VCaP (cell line): ENCODE results near the gene WWOX.

Source experiments
- H3K27ac ChIP-seq: fragments of 450-650 bp; 2 replicates; pipeline ENCODE4 v1.5.1; 2017
- TF ChIP-seq, protein P1 (sequence below): fragments of 450-650 bp; conservative IDR thresholded peaks from 2 replicates; pipeline ENCODE4 v1.5.1; 2017; ENCODE audit warnings: mild to moderate bottlenecking, moderate library complexity

WWOX gene

DNA sequence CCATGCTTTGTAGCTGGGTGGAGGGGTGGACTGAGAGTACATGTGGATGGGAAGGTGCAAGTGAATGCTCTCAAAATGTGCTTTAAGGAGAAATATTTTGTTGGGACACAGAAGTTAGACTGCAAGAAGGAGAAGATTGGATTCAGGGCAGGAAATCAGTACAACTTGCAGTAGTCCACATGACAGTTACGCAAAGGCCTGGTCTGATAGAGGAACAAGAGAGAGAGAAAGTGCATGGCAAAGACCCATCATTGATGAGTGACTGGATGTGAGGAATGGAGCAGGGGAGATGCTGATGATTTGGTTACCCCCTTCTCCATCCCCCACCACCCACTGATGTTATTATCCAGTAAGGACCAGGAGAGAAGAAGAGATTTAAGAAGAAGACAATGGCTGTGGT is 1028.3 kb downstream of the WWOX start:
- TF ChIP-seq, protein P1, sequence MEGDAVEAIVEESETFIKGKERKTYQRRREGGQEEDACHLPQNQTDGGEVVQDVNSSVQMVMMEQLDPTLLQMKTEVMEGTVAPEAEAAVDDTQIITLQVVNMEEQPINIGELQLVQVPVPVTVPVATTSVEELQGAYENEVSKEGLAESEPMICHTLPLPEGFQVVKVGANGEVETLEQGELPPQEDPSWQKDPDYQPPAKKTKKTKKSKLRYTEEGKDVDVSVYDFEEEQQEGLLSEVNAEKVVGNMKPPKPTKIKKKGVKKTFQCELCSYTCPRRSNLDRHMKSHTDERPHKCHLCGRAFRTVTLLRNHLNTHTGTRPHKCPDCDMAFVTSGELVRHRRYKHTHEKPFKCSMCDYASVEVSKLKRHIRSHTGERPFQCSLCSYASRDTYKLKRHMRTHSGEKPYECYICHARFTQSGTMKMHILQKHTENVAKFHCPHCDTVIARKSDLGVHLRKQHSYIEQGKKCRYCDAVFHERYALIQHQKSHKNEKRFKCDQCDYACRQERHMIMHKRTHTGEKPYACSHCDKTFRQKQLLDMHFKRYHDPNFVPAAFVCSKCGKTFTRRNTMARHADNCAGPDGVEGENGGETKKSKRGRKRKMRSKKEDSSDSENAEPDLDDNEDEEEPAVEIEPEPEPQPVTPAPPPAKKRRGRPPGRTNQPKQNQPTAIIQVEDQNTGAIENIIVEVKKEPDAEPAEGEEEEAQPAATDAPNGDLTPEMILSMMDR = no peak
- H3K27ac ChIP-seq = no peak overlapping the region

DNA sequence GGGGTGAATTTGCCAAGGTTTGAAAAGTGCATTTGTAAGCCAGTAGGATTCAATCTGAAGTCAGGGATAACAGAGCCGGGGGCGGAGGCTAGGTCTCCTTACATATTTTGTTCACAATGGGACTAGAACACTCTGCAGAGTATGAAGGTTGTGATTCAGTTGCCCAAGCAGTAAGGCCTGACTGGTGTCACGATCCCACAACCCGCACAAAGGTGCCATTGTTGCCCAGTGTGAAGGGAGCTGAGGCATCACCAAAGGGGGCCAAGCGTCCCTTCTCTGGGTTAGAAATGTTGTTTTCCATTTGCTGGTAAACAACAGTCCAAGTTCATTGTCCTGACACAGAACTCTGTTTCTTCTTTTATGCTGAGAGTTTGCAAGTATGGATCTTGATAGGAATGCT is 1029.3 kb downstream of the WWOX start:
- TF ChIP-seq, protein P1 = no peak
- no peak overlapping the region for H3K27ac ChIP-seq

DNA sequence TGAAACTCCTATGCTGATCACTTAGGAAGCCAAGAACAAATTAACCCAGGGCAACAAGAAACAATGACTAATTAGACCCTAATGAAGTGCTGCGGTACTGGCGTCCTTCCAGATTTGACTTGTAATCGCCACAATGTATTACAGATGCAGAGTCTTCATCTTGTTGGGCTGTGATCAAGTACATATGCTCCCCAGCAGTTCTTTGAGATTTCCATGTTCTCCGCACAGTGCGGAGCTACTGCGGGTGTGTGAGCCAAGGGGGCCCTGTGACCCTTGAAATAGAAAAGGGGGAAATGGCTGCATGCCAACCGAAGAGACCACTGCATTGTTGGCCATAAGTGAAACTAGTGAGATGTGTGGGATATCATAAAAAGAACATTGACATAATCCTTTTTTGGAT is 1031.2 kb downstream of the WWOX start:
- TF ChIP-seq, protein P1 = no peak

DNA sequence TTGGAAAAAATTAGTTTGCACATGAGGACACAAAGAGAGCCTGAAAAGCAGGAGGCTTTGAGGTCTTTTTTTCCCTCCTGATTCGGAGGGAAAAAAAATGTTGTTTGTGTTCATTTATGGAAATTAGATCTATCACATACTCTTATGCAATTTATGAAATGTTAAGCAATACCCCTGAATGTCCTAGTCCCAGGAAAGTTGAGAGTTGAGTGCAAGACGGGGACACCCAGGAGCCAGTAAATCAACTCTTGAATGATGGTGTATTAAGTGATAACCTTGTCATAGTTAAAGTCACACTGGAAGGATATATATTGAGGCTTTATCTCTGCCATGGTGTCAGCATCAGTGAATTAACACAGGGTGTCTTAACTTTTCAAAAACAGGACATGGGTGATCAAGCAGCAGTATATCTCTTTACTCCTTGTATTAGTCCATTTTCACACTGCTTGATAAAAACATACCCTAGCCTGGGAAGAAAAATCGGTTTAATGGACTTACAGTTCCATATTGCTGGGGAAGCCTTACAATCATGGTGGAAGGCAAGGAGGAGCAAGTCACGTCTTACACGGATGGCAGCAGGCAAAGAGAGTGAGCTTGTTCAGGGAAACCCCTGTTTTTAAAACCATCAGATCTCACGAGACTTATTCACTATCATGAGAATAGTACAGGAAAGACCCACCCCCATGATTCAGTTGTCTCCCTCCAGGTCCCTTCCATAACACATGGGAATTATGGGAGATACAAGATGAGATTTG is 1032.0 kb downstream of the WWOX start:
- H3K27ac ChIP-seq = no peak overlapping the region
- TF ChIP-seq, protein P1 = no peak

More for the DNA sequence above, 1031.2 kb downstream of the WWOX start:
- H3K27ac ChIP-seq = no peak overlapping the region

DNA sequence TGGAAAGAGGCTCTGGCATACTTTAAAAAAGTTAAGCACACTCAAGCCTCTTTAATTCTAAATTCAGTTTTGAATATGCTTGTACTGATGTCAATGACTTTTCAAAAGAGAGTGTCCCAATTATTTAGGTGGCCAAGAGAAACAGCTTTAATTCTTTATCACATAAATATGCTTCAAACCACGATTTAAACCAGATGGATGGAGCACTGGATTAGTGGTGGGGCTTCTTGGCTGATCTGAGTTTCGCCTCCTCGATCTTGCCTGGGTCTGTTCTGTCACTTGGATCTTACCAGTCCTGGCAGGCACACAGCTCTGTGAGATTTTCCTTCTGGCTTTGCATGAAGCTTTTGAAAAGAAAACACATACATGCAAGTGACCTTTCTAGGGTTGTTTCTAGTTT is 1033.2 kb downstream of the WWOX start:
- TF ChIP-seq, protein P1 = no peak

DNA sequence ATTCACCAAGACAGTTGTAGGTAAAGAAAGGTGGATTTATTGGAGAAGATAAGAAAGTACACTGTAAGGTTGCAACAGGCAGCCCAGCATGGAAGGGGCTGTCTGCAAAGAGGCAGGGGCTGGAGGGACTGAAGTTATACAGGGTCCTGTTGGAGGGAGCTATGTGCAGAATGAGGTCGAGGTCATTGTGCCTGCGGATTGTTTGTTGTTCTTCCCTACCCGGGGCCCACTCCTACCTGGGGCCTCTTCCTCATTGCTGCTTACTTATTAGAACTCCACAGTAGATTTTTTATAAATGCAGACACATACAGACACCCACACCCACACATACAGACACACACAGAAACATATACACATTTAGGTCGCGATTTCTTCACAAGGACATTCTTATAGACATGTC is 1034.8 kb downstream of the WWOX start:
- TF ChIP-seq, protein P1 = no peak
- H3K27ac ChIP-seq = no peak overlapping the region

More for the DNA sequence above, 1033.2 kb downstream of the WWOX start:
- H3K27ac ChIP-seq = no peak overlapping the region

DNA sequence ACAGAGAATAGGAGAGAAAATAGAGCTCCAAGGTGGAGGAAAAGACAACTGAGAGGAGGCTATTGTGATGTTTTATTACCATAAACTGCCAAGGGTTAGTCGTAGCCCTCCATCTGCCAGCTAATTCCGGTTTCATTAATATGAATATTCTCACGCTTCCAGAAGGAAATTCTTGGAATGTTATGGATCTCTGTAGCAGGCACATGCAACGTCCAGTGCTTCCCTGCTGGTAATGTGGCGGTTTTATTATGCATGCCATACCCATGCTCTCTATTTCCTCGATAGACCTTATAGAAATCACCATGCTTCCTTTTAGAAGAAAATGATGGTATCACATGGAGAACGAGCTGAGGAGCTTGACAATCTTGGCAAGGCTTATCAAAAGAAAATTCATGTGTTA is 1037.5 kb downstream of the WWOX start:
- no peak overlapping the region for H3K27ac ChIP-seq
- TF ChIP-seq, protein P1 = no peak
